SK-N-SH (cell line): ENCODE data around the gene UTS2. TPM values are rescaled to one million over a fixed set of nuclear protein-coding genes. Genes with fewer than 3 reads are reported as not detected.
A peak's percentile ranks its signal among the peaks of the same experiment; 100 is the strongest.

Experiments used
- CTCF ChIA-PET: fragments of 300-600, 350-600 bp; formaldehyde crosslinking; extraction: SDS; loops from one replicate; lab custom pipeline; 2021; lab: Yijun Ruan, JAX
- POLR2A ChIA-PET: fragments of 350-600 bp; sonication (Branson Sonifier 250); formaldehyde crosslinking; extraction: SDS; loops from one replicate; lab custom pipeline; 2020; ENCODE audit warnings: antibody characterized with exemption, inconsistent platforms; lab: Yijun Ruan, JAX
- DNase-seq: peaks from one replicate; pipeline ENCODE4 v3.0.0; 2012
- H2AFZ ChIP-seq: fragments of 200-600 bp; sonication (generic); 2 replicates; pipeline ENCODE4 v1.8.1; 2016; ENCODE audit warnings: antibody characterized with exemption, mild to moderate bottlenecking, low read depth
- H3F3A ChIP-seq: fragments of 200-600 bp; sonication (generic); replicated peaks from 2 replicates; pipeline ENCODE3; 2016; ENCODE audit warnings: antibody characterized with exemption, mild to moderate bottlenecking; ENCODE audit not compliant: insufficient read depth
- H3K27ac ChIP-seq, 2 experiments: fragments of 200-500 bp in 1 of 2; fragments of 200-600 bp in 1 of 2; sonication (Bioruptor generic) in 1 of 2; sonication (generic), shearing (Covaris generic) in 1 of 2; 2 replicates each; pipeline versions ENCODE4 v1.5.1 to v1.6.1; 2014 to 2016; ENCODE audit warnings: low read depth in 2 of 2, inconsistent platforms in 1 of 2, low read length in 1 of 2, mild to moderate bottlenecking in 1 of 2, mixed read lengths in 1 of 2
- H3K27me3 ChIP-seq: fragments of 200-600 bp; sonication (generic), shearing (Covaris generic); 2 replicates; pipeline ENCODE4 v1.6.1; 2016; ENCODE audit warnings: mixed run types; ENCODE audit not compliant: insufficient read depth
- H3K36me3 ChIP-seq, 2 experiments: fragments of 200-500 bp in 1 of 2; fragments of 200-600 bp in 1 of 2; sonication (Bioruptor generic) in 1 of 2; sonication (generic) in 1 of 2; replicated peaks in 1 of 2; 2 replicates each; pipeline versions ENCODE3 to v1.5.1; 2014 to 2016; ENCODE audit warnings: low read length in 1 of 2, mild to moderate bottlenecking in 1 of 2; ENCODE audit not compliant: insufficient read depth in 2 of 2, control insufficient read depth in 1 of 2
- H3K4me1 ChIP-seq, 2 experiments: fragments of 200-500 bp in 1 of 2; fragments of 200-600 bp in 1 of 2; sonication (Bioruptor generic) in 1 of 2; sonication (generic), shearing (Covaris generic) in 1 of 2; 2 replicates each; pipeline versions ENCODE4 v1.5.1 to v1.6.1; 2014 to 2016; ENCODE audit warnings: low read depth in 1 of 2, low read length in 1 of 2, mixed run types in 1 of 2; ENCODE audit not compliant: insufficient read depth in 2 of 2, control insufficient read depth in 1 of 2
- H3K4me2 ChIP-seq: fragments of 200-600 bp; sonication (generic), shearing (Covaris generic); 2 replicates; pipeline ENCODE4 v1.6.1; 2017; ENCODE audit warnings: mixed run types
- H3K4me3 ChIP-seq, 2 experiments: fragments of 200-500 bp in 1 of 2; fragments of 200-600 bp in 1 of 2; sonication (Bioruptor generic) in 1 of 2; sonication (generic), shearing (Covaris generic) in 1 of 2; 2 replicates each; pipeline versions ENCODE4 v1.5.1 to v1.8.1; 2014 to 2016; ENCODE audit warnings: low read depth in 2 of 2, inconsistent platforms in 1 of 2, low read length in 1 of 2, mild to moderate bottlenecking in 1 of 2, mixed read lengths in 1 of 2, moderate library complexity in 1 of 2
- H3K79me2 ChIP-seq: fragments of 200-600 bp; sonication (generic); 2 replicates; pipeline ENCODE4 v1.8.1; 2017; ENCODE audit warnings: mild to moderate bottlenecking; ENCODE audit not compliant: insufficient read depth
- H3K9ac ChIP-seq: fragments of 200-600 bp; sonication (generic); 2 replicates; pipeline ENCODE4 v1.6.1; 2017; ENCODE audit warnings: mixed run types
- H3K9me2 ChIP-seq: fragments of 200-600 bp; sonication (generic); 2 replicates; pipeline ENCODE4 v1.6.1; 2017; ENCODE audit warnings: mixed run types
- H3K9me3 ChIP-seq: fragments of 200-600 bp; sonication (generic); 2 replicates; pipeline ENCODE4 v1.6.1; 2017; ENCODE audit warnings: mixed run types, mild to moderate bottlenecking, moderate library complexity
- H4K20me1 ChIP-seq: fragments of 200-600 bp; sonication (generic); 2 replicates; pipeline ENCODE4 v1.6.1; 2017; ENCODE audit warnings: mild to moderate bottlenecking, mixed run types; ENCODE audit not compliant: insufficient read depth
- EP300 ChIP-seq, 2 experiments: IDR thresholded peaks; 2 replicates each; pipeline versions ENCODE4 v1.4.0 to v1.6.1; 2012; ENCODE audit warnings: borderline replicate concordance in 1 of 2, low read depth in 1 of 2, low read length in 1 of 2
- EZH2phosphoT487 ChIP-seq: fragments of 200-600 bp; sonication (generic); IDR thresholded peaks from 2 replicates; pipeline ENCODE4 v1.6.1; 2017; ENCODE audit warnings: low read depth, mixed run types, mild to moderate bottlenecking, antibody characterized with exemption, moderate library complexity, borderline replicate concordance
- GATA2 ChIP-seq: sonication (generic); formaldehyde crosslinking; IDR thresholded peaks from 2 replicates; pipeline ENCODE4 v1.5.0; 2020; ENCODE audit warnings: mild to moderate bottlenecking, missing genetic modification reagents
- MEF2A ChIP-seq: IDR thresholded peaks from 2 replicates; pipeline ENCODE4 v1.4.0; 2012; ENCODE audit warnings: low read depth, borderline replicate concordance
- NFIC ChIP-seq: IDR thresholded peaks from 2 replicates; pipeline ENCODE4 v1.4.0; 2012; ENCODE audit warnings: borderline replicate concordance
- NRF1 ChIP-seq: IDR thresholded peaks from 2 replicates; pipeline ENCODE4 v1.6.1; 2012; ENCODE audit warnings: low read depth, mild to moderate bottlenecking, low read length
- RCOR1 ChIP-seq: fragments of 150-350 bp; IDR thresholded peaks from 2 replicates; pipeline ENCODE4 v1.6.1; 2017; ENCODE audit warnings: antibody characterized with exemption, low read length
- SMC3 ChIP-seq: IDR thresholded peaks from 2 replicates; pipeline ENCODE4 v1.6.1; 2012; ENCODE audit warnings: low read depth, low read length, improper control_type of control experiment
- TAF1 ChIP-seq: IDR thresholded peaks from 2 replicates; pipeline ENCODE4 v1.6.1; 2012; ENCODE audit warnings: low read depth, mild to moderate bottlenecking, low read length, moderate library complexity, borderline replicate concordance
- WGBS: methylation state at CpG from one replicate; pipeline ENCODE4 v1.1.6; 2017; ENCODE audit warnings: low lambda C conversion rate; 5-methylcytosine and 5-hydroxymethylcytosine counted together
- polyA plus RNA-seq, 3 experiments: library from polyadenylated mRNA; depleted of rRNA; stranded (reverse); fragments of >200 nt; gene quantifications; 2 replicates each; pipeline ENCODE4 v1.2.3, GENCODE V29; 2012
- TF ChIP-seq, protein P1 (sequence below): fragments of 200-600 bp; sonication (generic); IDR thresholded peaks from 2 replicates; pipeline ENCODE4 v1.6.1; 2017; ENCODE audit warnings: antibody characterized with exemption, mild to moderate bottlenecking, moderate library complexity
- TF ChIP-seq, protein P2 (sequence below): IDR thresholded peaks from 2 replicates; pipeline ENCODE4 v1.4.0; 2012; ENCODE audit warnings: low read depth, borderline replicate concordance
- TF ChIP-seq, protein P3 (sequence below): IDR thresholded peaks from 2 replicates; pipeline ENCODE4 v1.6.1; 2012; ENCODE audit warnings: mild to moderate bottlenecking, low read depth, low read length, moderate library complexity

UTS2 gene
- polyA plus RNA-seq, 1 of the 3 experiments (the other 2 are of a cell fraction), result 0.13 TPM

DNA sequence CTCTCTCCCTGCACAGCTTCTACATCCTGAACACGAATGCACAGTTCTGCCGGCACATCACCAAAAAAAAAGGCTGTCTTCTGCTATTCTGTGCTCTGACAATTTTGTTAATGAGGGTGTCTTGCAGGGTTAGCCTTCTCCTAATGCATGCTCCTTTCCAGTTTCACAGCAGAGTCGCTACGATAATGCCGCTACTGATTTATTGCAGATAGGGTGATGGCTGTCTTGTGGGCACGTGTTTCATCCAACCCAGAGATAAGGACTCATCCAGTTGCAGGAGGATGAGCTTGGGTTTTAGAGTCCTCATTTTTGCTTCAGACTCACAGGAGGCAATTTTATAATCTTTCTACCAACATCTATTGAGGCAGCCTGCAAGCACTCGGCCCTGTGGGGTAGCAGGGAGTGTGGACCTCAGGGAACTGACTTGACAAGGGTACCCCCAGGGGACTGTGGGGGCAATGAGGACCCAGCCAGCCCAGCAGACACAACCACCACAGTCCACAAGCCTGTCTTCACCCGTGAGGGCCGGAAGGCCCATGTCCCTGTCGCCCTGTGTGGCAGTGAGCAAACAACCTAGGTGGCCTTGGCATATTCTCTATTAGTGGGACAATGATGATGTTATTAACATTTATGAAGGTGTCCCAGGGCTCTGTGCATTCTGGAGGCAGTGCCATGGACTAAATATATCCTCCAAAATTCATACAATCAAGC lies 15.4 kb upstream of the UTS2 start:
- H3F3A ChIP-seq, result no peaks in the 10 kb centered on the region
- H3K36me3 ChIP-seq, result no peaks in the 10 kb centered on the region
- H3K9ac ChIP-seq, result no peak overlapping the region
- no peaks in the 10 kb centered on the region for H3K79me2 ChIP-seq
- no peaks in the 10 kb centered on the region for H3K4me1 ChIP-seq
- H3K9me2 ChIP-seq, result no peaks in the 10 kb centered on the region
- no peaks in the 10 kb centered on the region for H3K27me3 ChIP-seq
- no peak overlapping the region for H3K4me3 ChIP-seq
- no peaks in the 10 kb centered on the region for H4K20me1 ChIP-seq
- ChIA-PET POLR2A (no interaction called here), CTCF (no interaction called here)
- TF ChIP-seq TAF1 (no peak), GATA2 (CRISPR knock-in tag) (peak; percentile 39; the same call in 1 of the 2 replicates)
- TF ChIP-seq, protein P1, sequence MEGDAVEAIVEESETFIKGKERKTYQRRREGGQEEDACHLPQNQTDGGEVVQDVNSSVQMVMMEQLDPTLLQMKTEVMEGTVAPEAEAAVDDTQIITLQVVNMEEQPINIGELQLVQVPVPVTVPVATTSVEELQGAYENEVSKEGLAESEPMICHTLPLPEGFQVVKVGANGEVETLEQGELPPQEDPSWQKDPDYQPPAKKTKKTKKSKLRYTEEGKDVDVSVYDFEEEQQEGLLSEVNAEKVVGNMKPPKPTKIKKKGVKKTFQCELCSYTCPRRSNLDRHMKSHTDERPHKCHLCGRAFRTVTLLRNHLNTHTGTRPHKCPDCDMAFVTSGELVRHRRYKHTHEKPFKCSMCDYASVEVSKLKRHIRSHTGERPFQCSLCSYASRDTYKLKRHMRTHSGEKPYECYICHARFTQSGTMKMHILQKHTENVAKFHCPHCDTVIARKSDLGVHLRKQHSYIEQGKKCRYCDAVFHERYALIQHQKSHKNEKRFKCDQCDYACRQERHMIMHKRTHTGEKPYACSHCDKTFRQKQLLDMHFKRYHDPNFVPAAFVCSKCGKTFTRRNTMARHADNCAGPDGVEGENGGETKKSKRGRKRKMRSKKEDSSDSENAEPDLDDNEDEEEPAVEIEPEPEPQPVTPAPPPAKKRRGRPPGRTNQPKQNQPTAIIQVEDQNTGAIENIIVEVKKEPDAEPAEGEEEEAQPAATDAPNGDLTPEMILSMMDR, result no peak
- H3K9me3 ChIP-seq, result no peaks in the 10 kb centered on the region
- H3K4me2 ChIP-seq, result no peak overlapping the region
- H3K27ac ChIP-seq, result no peak overlapping the region
- no peak overlapping the region for H2AFZ ChIP-seq
- 61% methylated on average over 6 of the region's 10 CpGs for WGBS
- DNase-seq, result peak; percentile 39

DNA sequence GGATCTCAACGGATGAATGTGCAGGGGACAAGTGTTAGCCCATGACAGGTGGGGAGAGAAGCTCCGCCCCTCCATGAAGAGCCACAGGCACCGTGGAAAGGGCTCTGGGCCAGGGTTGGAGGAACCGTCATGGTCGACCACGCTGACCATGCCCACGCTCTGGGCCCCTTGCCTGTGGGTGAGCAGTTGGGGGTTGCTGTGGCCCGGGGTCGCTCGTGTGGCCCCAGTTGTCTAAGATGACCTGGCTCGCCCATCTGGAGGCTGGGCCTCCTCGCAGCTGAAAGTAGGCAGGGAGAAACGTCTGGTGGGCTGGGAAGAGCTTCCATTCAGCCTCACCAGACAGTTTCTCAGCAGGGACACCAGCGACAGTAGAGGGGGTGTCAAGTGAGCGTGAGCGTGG lies 13.1 kb upstream of the UTS2 start:
- Histone ChIP-seq H3K9me3 (no peaks in the 10 kb centered on the region), H4K20me1 (no peaks in the 10 kb centered on the region), H3K4me3 (no peak overlapping the region), H3K79me2 (no peaks in the 10 kb centered on the region), H3K9me2 (no peaks in the 10 kb centered on the region), H3K36me3 (no peaks in the 10 kb centered on the region), H2AFZ (no peak overlapping the region), H3K27ac (no peak overlapping the region), H3K4me2 (no peak overlapping the region), H3F3A (no peaks in the 10 kb centered on the region), H3K9ac (no peak overlapping the region), H3K27me3 (no peaks in the 10 kb centered on the region), H3K4me1 (no peaks in the 10 kb centered on the region)
- POLR2A ChIA-PET, result no interaction called here
- DNase-seq, result no peak
- WGBS, result 68% methylated on average over 11 of the region's 16 CpGs
- CTCF ChIA-PET, result interaction anchor here (1.0 kb wide), 1 partner anchor 196 kb away, joined by 3 read pairs; no protein-coding TSS in a partner anchor
- no peak for TF ChIP-seq NRF1
- no peak for TF ChIP-seq EP300 (IDR thresholded peaks at IDR 0.05; ENCODE audit: borderline replicate concordance in 1 of 2, low read depth in 1 of 2, low read length in 1 of 2)
- no peak for TF ChIP-seq MEF2A

DNA sequence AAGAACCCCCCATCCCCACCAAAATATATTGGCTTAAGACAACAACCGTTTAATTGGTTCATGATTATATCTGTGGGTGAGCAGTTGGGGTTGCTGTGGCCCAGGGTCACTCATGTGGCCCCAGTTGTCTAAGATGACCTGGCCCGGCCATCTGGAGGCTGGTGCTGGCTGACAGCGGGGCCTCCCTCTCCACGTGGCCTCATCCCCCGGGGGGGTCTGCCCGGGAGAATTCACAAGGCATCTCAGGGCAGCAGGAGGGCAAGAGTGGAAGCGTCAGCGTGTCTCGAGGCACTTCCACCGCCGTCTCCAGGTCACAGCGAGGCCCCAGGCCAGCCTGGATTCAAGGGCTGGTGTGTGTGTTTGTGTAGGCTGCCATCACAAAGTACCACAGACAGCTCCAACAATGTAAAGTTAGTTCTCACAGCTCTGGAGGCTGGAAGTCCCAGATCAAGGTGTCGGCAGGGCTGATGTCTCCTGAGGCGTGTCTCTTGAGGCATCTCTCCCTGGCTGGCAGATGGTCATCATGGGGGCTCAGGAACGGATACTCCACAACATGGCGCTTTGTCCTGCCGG lies 11.0 kb upstream of the UTS2 start:
- no peaks in the 10 kb centered on the region for H3K27me3 ChIP-seq
- no peaks in the 10 kb centered on the region for H3K9me3 ChIP-seq
- no peaks in the 10 kb centered on the region for H3F3A ChIP-seq
- WGBS, result 76% methylated on average over 9 of the region's 17 CpGs
- no peak overlapping the region for H2AFZ ChIP-seq
- H3K4me1 ChIP-seq, result no peaks in the 10 kb centered on the region
- H3K4me3 ChIP-seq, result no peak overlapping the region
- no peaks in the 10 kb centered on the region for H4K20me1 ChIP-seq
- TF ChIP-seq SMC3 (no peak), NFIC (no peak), EZH2phosphoT487 (no peak), RCOR1 (no peak)
- TF ChIP-seq, protein P2, sequence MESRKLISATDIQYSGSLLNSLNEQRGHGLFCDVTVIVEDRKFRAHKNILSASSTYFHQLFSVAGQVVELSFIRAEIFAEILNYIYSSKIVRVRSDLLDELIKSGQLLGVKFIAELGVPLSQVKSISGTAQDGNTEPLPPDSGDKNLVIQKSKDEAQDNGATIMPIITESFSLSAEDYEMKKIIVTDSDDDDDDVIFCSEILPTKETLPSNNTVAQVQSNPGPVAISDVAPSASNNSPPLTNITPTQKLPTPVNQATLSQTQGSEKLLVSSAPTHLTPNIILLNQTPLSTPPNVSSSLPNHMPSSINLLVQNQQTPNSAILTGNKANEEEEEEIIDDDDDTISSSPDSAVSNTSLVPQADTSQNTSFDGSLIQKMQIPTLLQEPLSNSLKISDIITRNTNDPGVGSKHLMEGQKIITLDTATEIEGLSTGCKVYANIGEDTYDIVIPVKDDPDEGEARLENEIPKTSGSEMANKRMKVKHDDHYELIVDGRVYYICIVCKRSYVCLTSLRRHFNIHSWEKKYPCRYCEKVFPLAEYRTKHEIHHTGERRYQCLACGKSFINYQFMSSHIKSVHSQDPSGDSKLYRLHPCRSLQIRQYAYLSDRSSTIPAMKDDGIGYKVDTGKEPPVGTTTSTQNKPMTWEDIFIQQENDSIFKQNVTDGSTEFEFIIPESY, result no peak
- TF ChIP-seq, protein P3, sequence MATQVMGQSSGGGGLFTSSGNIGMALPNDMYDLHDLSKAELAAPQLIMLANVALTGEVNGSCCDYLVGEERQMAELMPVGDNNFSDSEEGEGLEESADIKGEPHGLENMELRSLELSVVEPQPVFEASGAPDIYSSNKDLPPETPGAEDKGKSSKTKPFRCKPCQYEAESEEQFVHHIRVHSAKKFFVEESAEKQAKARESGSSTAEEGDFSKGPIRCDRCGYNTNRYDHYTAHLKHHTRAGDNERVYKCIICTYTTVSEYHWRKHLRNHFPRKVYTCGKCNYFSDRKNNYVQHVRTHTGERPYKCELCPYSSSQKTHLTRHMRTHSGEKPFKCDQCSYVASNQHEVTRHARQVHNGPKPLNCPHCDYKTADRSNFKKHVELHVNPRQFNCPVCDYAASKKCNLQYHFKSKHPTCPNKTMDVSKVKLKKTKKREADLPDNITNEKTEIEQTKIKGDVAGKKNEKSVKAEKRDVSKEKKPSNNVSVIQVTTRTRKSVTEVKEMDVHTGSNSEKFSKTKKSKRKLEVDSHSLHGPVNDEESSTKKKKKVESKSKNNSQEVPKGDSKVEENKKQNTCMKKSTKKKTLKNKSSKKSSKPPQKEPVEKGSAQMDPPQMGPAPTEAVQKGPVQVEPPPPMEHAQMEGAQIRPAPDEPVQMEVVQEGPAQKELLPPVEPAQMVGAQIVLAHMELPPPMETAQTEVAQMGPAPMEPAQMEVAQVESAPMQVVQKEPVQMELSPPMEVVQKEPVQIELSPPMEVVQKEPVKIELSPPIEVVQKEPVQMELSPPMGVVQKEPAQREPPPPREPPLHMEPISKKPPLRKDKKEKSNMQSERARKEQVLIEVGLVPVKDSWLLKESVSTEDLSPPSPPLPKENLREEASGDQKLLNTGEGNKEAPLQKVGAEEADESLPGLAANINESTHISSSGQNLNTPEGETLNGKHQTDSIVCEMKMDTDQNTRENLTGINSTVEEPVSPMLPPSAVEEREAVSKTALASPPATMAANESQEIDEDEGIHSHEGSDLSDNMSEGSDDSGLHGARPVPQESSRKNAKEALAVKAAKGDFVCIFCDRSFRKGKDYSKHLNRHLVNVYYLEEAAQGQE, result 0 out of 2 replicates have a peak, but pooled peaks have one; percentile 40
- no peak overlapping the region for H3K4me2 ChIP-seq
- no peaks in the 10 kb centered on the region for H3K79me2 ChIP-seq
- DNase-seq, result no peak
- no peaks in the 10 kb centered on the region for H3K36me3 ChIP-seq
- no peak overlapping the region for H3K27ac ChIP-seq
- POLR2A ChIA-PET, result no interaction called here
- no peaks in the 10 kb centered on the region for H3K9me2 ChIP-seq
- CTCF ChIA-PET, result no interaction called here
- H3K9ac ChIP-seq, result no peak overlapping the region
